ENCODE measurements around the gene FARP1.

The FARP1 gene

GRCh38 chr13:98109226-98109853 is 33.6 kb upstream of the FARP1 start:
- H3K4me1 ChIP-seq (ENCODE audit: control insufficient read depth, low read depth, low read length), result no peaks in the 10 kb centered on the region
- no peak overlapping the region for H3K9ac ChIP-seq (ENCODE audit: low read length)
- no peaks in the 10 kb centered on the region for H3K36me3 ChIP-seq (ENCODE audit: control insufficient read depth, low read depth, low read length)
- no peaks in the 10 kb centered on the region for H3K27me3 ChIP-seq (ENCODE audit: control insufficient read depth, insufficient read depth, low read length)
- no peaks in the 10 kb centered on the region for H3K9me3 ChIP-seq (ENCODE audit: control insufficient read depth, low read depth, low read length)
- no peak overlapping the region for H3K27ac ChIP-seq (ENCODE audit: low read length)
- no peak overlapping the region for H3K4me3 ChIP-seq (ENCODE audit: low read length)

- Histone ChIP-seq H3K9ac (ENCODE audit: low read length) (no peak overlapping the region), H3K36me3 (ENCODE audit: control insufficient read depth, low read depth, low read length) (no peaks in the 10 kb centered on the region), H3K9me3 (ENCODE audit: control insufficient read depth, low read depth, low read length) (no peaks in the 10 kb centered on the region), H3K27ac (ENCODE audit: low read length) (no peak overlapping the region), H3K27me3 (ENCODE audit: control insufficient read depth, insufficient read depth, low read length) (no peaks in the 10 kb centered on the region), H3K4me3 (ENCODE audit: low read length) (no peak overlapping the region), H3K4me1 (ENCODE audit: control insufficient read depth, low read depth, low read length) (no peaks in the 10 kb centered on the region)
Observed at GRCh38 chr13:98110749-98111148, 32.1 kb upstream of the FARP1 start.

GRCh38 chr13:98111168-98112098 is 31.5 kb upstream of the FARP1 start:
- H3K27ac ChIP-seq (ENCODE audit: low read length), result no peak overlapping the region
- H3K4me1 ChIP-seq (ENCODE audit: control insufficient read depth, low read depth, low read length), result no peaks in the 10 kb centered on the region

GRCh38 chr13:98112456-98112855 is 30.4 kb upstream of the FARP1 start:
- Histone ChIP-seq H3K27ac (ENCODE audit: low read length) (no peak overlapping the region), H3K27me3 (ENCODE audit: control insufficient read depth, insufficient read depth, low read length) (no peaks in the 10 kb centered on the region), H3K4me1 (ENCODE audit: control insufficient read depth, low read depth, low read length) (no peaks in the 10 kb centered on the region), H3K9me3 (ENCODE audit: control insufficient read depth, low read depth, low read length) (no peaks in the 10 kb centered on the region), H3K9ac (ENCODE audit: low read length) (no peak overlapping the region), H3K4me3 (ENCODE audit: low read length) (no peak overlapping the region), H3K36me3 (ENCODE audit: control insufficient read depth, low read depth, low read length) (no peaks in the 10 kb centered on the region)

More at GRCh38 chr13:98111168-98112098, 31.5 kb upstream of the FARP1 start:
- no peaks in the 10 kb centered on the region for H3K36me3 ChIP-seq (ENCODE audit: control insufficient read depth, low read depth, low read length)
- H3K27me3 ChIP-seq (ENCODE audit: control insufficient read depth, insufficient read depth, low read length), result no peaks in the 10 kb centered on the region
- no peak overlapping the region for H3K9ac ChIP-seq (ENCODE audit: low read length)
- H3K4me3 ChIP-seq (ENCODE audit: low read length), result no peak overlapping the region
- no peaks in the 10 kb centered on the region for H3K9me3 ChIP-seq (ENCODE audit: control insufficient read depth, low read depth, low read length)

GRCh38 chr13:98118865-98119264 is 24.0 kb upstream of the FARP1 start:
- Histone ChIP-seq H3K9ac (ENCODE audit: low read length) (no peak overlapping the region), H3K36me3 (ENCODE audit: control insufficient read depth, low read depth, low read length) (no peaks in the 10 kb centered on the region), H3K27me3 (ENCODE audit: control insufficient read depth, insufficient read depth, low read length) (no peaks in the 10 kb centered on the region), H3K27ac (ENCODE audit: low read length) (no peak overlapping the region), H3K4me3 (ENCODE audit: low read length) (no peak overlapping the region), H3K4me1 (ENCODE audit: control insufficient read depth, low read depth, low read length) (no peaks in the 10 kb centered on the region), H3K9me3 (ENCODE audit: control insufficient read depth, low read depth, low read length) (no peaks in the 10 kb centered on the region)

GRCh38 chr13:98123176-98123575 is 19.7 kb upstream of the FARP1 start:
- Histone ChIP-seq H3K4me1 (ENCODE audit: control insufficient read depth, low read depth, low read length) (no peaks in the 10 kb centered on the region), H3K4me3 (ENCODE audit: low read length) (no peak overlapping the region), H3K9me3 (ENCODE audit: control insufficient read depth, low read depth, low read length) (no peaks in the 10 kb centered on the region), H3K9ac (ENCODE audit: low read length) (no peak overlapping the region), H3K27me3 (ENCODE audit: control insufficient read depth, insufficient read depth, low read length) (no peaks in the 10 kb centered on the region), H3K27ac (ENCODE audit: low read length) (no peak overlapping the region), H3K36me3 (ENCODE audit: control insufficient read depth, low read depth, low read length) (no peaks in the 10 kb centered on the region)

- H3K27ac ChIP-seq (ENCODE audit: low read length), result no peak overlapping the region
- no peak overlapping the region for H3K9ac ChIP-seq (ENCODE audit: low read length)
- H3K4me1 ChIP-seq (ENCODE audit: control insufficient read depth, low read depth, low read length), result no peaks in the 10 kb centered on the region
- no peaks in the 10 kb centered on the region for H3K9me3 ChIP-seq (ENCODE audit: control insufficient read depth, low read depth, low read length)
- no peaks in the 10 kb centered on the region for H3K27me3 ChIP-seq (ENCODE audit: control insufficient read depth, insufficient read depth, low read length)
- no peak overlapping the region for H3K4me3 ChIP-seq (ENCODE audit: low read length)
- no peaks in the 10 kb centered on the region for H3K36me3 ChIP-seq (ENCODE audit: control insufficient read depth, low read depth, low read length)
Observed at GRCh38 chr13:98129059-98129746, 13.7 kb upstream of the FARP1 start.

- Histone ChIP-seq H3K9me3 (ENCODE audit: control insufficient read depth, low read depth, low read length) (no peaks in the 10 kb centered on the region), H3K36me3 (ENCODE audit: control insufficient read depth, low read depth, low read length) (no peaks in the 10 kb centered on the region), H3K4me3 (ENCODE audit: low read length) (no peak overlapping the region), H3K27ac (ENCODE audit: low read length) (no peak overlapping the region), H3K27me3 (ENCODE audit: control insufficient read depth, insufficient read depth, low read length) (no peaks in the 10 kb centered on the region), H3K4me1 (ENCODE audit: control insufficient read depth, low read depth, low read length) (no peaks in the 10 kb centered on the region), H3K9ac (ENCODE audit: low read length) (no peak overlapping the region)
Observed at GRCh38 chr13:98133946-98134345, 8.9 kb upstream of the FARP1 start.

GRCh38 chr13:98134901-98135300 is 8.0 kb upstream of the FARP1 start:
- no peak overlapping the region for H3K27ac ChIP-seq (ENCODE audit: low read length)
- H3K4me1 ChIP-seq (ENCODE audit: control insufficient read depth, low read depth, low read length), result no peaks in the 10 kb centered on the region
- no peak overlapping the region for H3K9ac ChIP-seq (ENCODE audit: low read length)
- no peaks in the 10 kb centered on the region for H3K27me3 ChIP-seq (ENCODE audit: control insufficient read depth, insufficient read depth, low read length)
- H3K36me3 ChIP-seq (ENCODE audit: control insufficient read depth, low read depth, low read length), result no peaks in the 10 kb centered on the region
- H3K9me3 ChIP-seq (ENCODE audit: control insufficient read depth, low read depth, low read length), result no peaks in the 10 kb centered on the region
- H3K4me3 ChIP-seq (ENCODE audit: low read length), result no peak overlapping the region

GRCh38 chr13:98141091-98141490 is 1.8 kb upstream of the FARP1 start:
- H3K9me3 ChIP-seq (ENCODE audit: control insufficient read depth, low read depth, low read length), result no peaks in the 10 kb centered on the region
- no peak overlapping the region for H3K4me3 ChIP-seq (ENCODE audit: low read length)
- H3K4me1 ChIP-seq (ENCODE audit: control insufficient read depth, low read depth, low read length), result peaks cover 19% of the 10 kb centered on the region
- H3K9ac ChIP-seq (ENCODE audit: low read length), result no peak overlapping the region
- no peaks in the 10 kb centered on the region for H3K36me3 ChIP-seq (ENCODE audit: control insufficient read depth, low read depth, low read length)
- no peak overlapping the region for H3K27ac ChIP-seq (ENCODE audit: low read length)
- H3K27me3 ChIP-seq (ENCODE audit: control insufficient read depth, insufficient read depth, low read length), result peaks cover 28% of the 10 kb centered on the region

- Histone ChIP-seq H3K36me3 (ENCODE audit: control insufficient read depth, low read depth, low read length) (no peaks in the 10 kb centered on the region), H3K27ac (ENCODE audit: low read length) (no peak overlapping the region), H3K4me3 (ENCODE audit: low read length) (peak overlapping the region; percentile 67), H3K9me3 (ENCODE audit: control insufficient read depth, low read depth, low read length) (no peaks in the 10 kb centered on the region), H3K4me1 (ENCODE audit: control insufficient read depth, low read depth, low read length) (peaks cover 21% of the 10 kb centered on the region), H3K9ac (ENCODE audit: low read length) (peak overlapping the region; percentile 38), H3K27me3 (ENCODE audit: control insufficient read depth, insufficient read depth, low read length) (peaks cover 28% of the 10 kb centered on the region)
Observed at GRCh38 chr13:98141509-98142379, 1.1 kb upstream of the FARP1 start.
